B cell (primary cell): ENCODE measurements around the gene ADCY7. TPM values are rescaled to one million over a fixed set of nuclear protein-coding genes. Genes with fewer than 3 reads are reported as not detected.

Experiments
- ATAC-seq: fragments of 200-7000 bp; cut with Tn5 transposase; one replicate; pipeline ENCODE4 v1.10.0; 2021; ENCODE audit warnings: low read depth, mild to moderate bottlenecking, moderate number of reproducible peaks, moderate library complexity
- CTCF ChIA-PET: fragments of 350-600 bp; sonication (Branson Sonifier 250); formaldehyde crosslinking; loops from one replicate; lab custom pipeline; 2021; ENCODE audit warnings: antibody characterized with exemption, inconsistent platforms; lab: Charles Lee
- POLR2A ChIA-PET: fragments of 350-600 bp; sonication (Branson Sonifier 250); formaldehyde crosslinking; loops from one replicate; lab custom pipeline; 2021; ENCODE audit warnings: antibody characterized with exemption; lab: Charles Lee
- DNase-seq: peaks from one replicate; pipeline ENCODE4 v3.0.0; 2013
- H2AFZ ChIP-seq: 2 replicates; pipeline ENCODE4 v1.6.1; 2012; ENCODE audit warnings: mild to moderate bottlenecking, low read depth, low read length; ENCODE audit not compliant: insufficient read depth, poor library complexity, severe bottlenecking
- H3K27ac ChIP-seq, 2 donors: 1 replicate in 1 of 2; 2 replicates in 1 of 2; pipeline ENCODE4 v1.5.1; 2012 to 2013; ENCODE audit warnings: low read length in 2 of 2, mild to moderate bottlenecking in 2 of 2, moderate library complexity in 1 of 2
- H3K27me3 ChIP-seq, 4 experiments: fragments of 200-600 bp in 1 of 4; sonication (generic) in 1 of 4; replicated peaks in 1 of 4; 1 replicate in 2 of 4; 2 replicates in 2 of 4; pipeline versions ENCODE4 v1.6.1 to v1.7.0; 2013 to 2016; ENCODE audit warnings: low read length in 3 of 4, mild to moderate bottlenecking in 2 of 4, mixed read lengths in 1 of 4, moderate library complexity in 1 of 4; ENCODE audit not compliant: insufficient read depth in 4 of 4, control insufficient read depth in 3 of 4; ENCODE audit errors: control extremely low read depth in 1 of 4
- H3K36me3 ChIP-seq, 2 experiments: replicated peaks in 1 of 2; 1 replicate in 1 of 2; 2 replicates in 1 of 2; pipeline versions ENCODE4 v1.6.1 to v1.7.1; 2013; ENCODE audit warnings: low read length in 1 of 2; ENCODE audit not compliant: insufficient read depth in 2 of 2, control insufficient read depth in 1 of 2; ENCODE audit errors: control extremely low read depth in 1 of 2, extremely low read depth in 1 of 2
- H3K4me1 ChIP-seq, 2 donors: fragments of 200-600 bp in 1 of 2; sonication (generic) in 1 of 2; 1 replicate in 1 of 2; 2 replicates in 1 of 2; pipeline versions ENCODE4 v1.5.1 to v1.6.1; 2013 to 2017; ENCODE audit warnings: low read length in 2 of 2; ENCODE audit not compliant: control insufficient read depth in 2 of 2, insufficient read depth in 2 of 2
- H3K4me2 ChIP-seq: replicated peaks from 2 replicates; pipeline ENCODE3; 2012; ENCODE audit warnings: mild to moderate bottlenecking, low read depth, low read length; ENCODE audit not compliant: poor library complexity, severe bottlenecking
- H3K4me3 ChIP-seq, 5 experiments: fragments of 200-600 bp in 1 of 5; sonication (generic) in 1 of 5; 1 replicate in 3 of 5; 2 replicates in 2 of 5; pipeline versions ENCODE4 v1.5.1 to v1.7.0; 2011 to 2016; ENCODE audit warnings: low read length in 4 of 5, mild to moderate bottlenecking in 4 of 5, low read depth in 2 of 5, control low read depth in 1 of 5, moderate library complexity in 1 of 5; ENCODE audit not compliant: insufficient read depth in 1 of 5; ENCODE audit errors: control extremely low read depth in 1 of 5, extremely low read depth in 1 of 5
- H3K79me2 ChIP-seq: fragments of 200-600 bp; sonication (generic); one replicate; pipeline ENCODE4 v1.6.0; 2016; ENCODE audit warnings: low read length; ENCODE audit not compliant: control insufficient read depth, insufficient read depth
- H3K9ac ChIP-seq: fragments of 200-600 bp; sonication (generic); 2 replicates; pipeline ENCODE4 v1.6.1; 2017; ENCODE audit warnings: mild to moderate bottlenecking, low read length, moderate library complexity
- H3K9me3 ChIP-seq, 3 donors: one replicate each; pipeline versions ENCODE4 v1.6.1 to v1.7.1; 2013; ENCODE audit warnings: low read length in 2 of 3; ENCODE audit not compliant: control insufficient read depth in 2 of 3, insufficient read depth in 1 of 3; ENCODE audit errors: control extremely low read depth in 1 of 3
- H4K20me1 ChIP-seq: 2 replicates; pipeline ENCODE4 v1.6.0; 2012; ENCODE audit warnings: mild to moderate bottlenecking, low read length; ENCODE audit not compliant: insufficient read depth, control insufficient read depth, poor library complexity, severe bottlenecking
- H3K27ac Mint-ChIP-seq: one replicate; pipeline ENCODE4 v1.8.0; 2021; ENCODE audit warnings: mixed read lengths
- H3K27me3 Mint-ChIP-seq: one replicate; pipeline ENCODE4 v1.8.0; 2021; ENCODE audit warnings: mixed read lengths
- H3K4me1 Mint-ChIP-seq: one replicate; pipeline ENCODE4 v1.8.0; 2021; ENCODE audit warnings: mixed read lengths
- H3K4me3 Mint-ChIP-seq: one replicate; pipeline ENCODE4 v1.8.0; 2021; ENCODE audit warnings: mixed read lengths
- H3K9me3 Mint-ChIP-seq: one replicate; pipeline ENCODE4 v1.8.0; 2022; ENCODE audit warnings: mixed read lengths; ENCODE audit not compliant: insufficient read depth
- EZH2 ChIP-seq: IDR thresholded peaks from 2 replicates; pipeline ENCODE4 v1.6.1; 2012; ENCODE audit warnings: borderline replicate concordance, low read depth, mild to moderate bottlenecking, moderate library complexity, low read length; ENCODE audit not compliant: insufficient read depth, poor library complexity, severe bottlenecking
- WGBS: methylation state at CpG from one replicate; pipeline ENCODE4 v1.1.5; 2013; ENCODE audit warnings: missing lambda C conversion rate; ENCODE audit not compliant: insufficient coverage; 5-methylcytosine and 5-hydroxymethylcytosine counted together
- intact Hi-C: fragments of 100-400 bp; cut with micrococcal nuclease; formaldehyde crosslinking; loops from one replicate; pipeline ENCODE4 v1.10.0; 2022
- polyA plus RNA-seq: library from polyadenylated mRNA; depleted of rRNA; stranded (reverse); fragments of >200 nt; gene quantifications from 2 replicates; pipeline ENCODE4 v1.2.3, GENCODE V29; 2012
- total RNA-seq, 2 donors: library from RNA; stranded (reverse); fragments of 120-200 nt in 1 of 2; gene quantifications; 1 replicate in 1 of 2; 2 replicates in 1 of 2; pipeline versions ENCODE4 v1.2.3 to v1.2.4, GENCODE V29; 2013 to 2022
- TF ChIP-seq, protein P1 (sequence below): fragments of 200-600 bp; IDR thresholded peaks from one replicate; pipeline ENCODE4 v1.8.0; 2022; ENCODE audit warnings: antibody characterized with exemption, mild to moderate bottlenecking

Gene ADCY7
- total and polyA plus RNA-seq, 2 donors (not counting 1 experiment from before 2014, with no cell fraction given), result 78.4 to 207 TPM

DNA sequence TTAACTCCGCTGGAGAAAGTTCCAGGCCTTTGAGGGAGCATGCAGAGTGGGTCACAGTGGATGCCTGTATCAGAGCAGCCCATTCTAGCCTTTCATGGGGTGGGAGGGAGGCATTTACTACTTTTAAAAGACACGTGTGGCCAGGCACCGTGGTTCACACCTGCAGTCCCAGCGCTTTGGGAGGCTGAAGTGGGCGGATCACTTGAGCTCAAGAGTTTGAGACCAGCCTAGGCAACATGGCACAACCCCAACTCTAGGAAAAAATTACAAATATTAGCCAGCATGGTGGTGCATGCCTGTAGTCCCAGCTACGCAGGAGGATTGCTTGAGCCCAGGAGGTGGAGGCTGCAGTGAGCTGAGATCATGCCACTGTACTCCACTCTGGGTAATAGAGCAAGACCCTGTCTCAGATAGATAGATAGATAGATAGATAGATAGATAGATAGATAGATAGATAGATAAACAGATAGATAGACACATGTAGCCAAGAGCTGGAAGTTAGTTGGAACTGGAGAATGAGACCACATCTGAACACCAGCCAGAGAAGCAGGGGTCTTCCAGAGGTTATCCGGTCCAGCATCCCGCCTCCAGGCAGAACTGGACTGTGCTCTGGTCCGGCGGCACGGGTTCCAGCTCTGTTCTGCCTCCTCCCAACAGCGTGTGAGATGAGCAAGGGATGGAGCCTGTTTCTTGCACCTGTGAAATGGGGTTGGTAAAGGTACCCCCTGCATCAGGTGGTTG lies 3.6 kb downstream of the ADCY7 start:
- no peak overlapping the region for H3K4me3 Mint-ChIP-seq
- peaks cover 74% of the 10 kb centered on the region for H3K4me1 Mint-ChIP-seq
- peak overlapping the region in 1 of 2 donors; percentile 17 for H3K27ac ChIP-seq
- peaks cover 59 to 71% of the 10 kb centered on the region in 2 donors for H3K4me1 ChIP-seq
- H3K79me2 ChIP-seq, result peaks cover 54% of the 10 kb centered on the region
- H2AFZ ChIP-seq, result no peak overlapping the region
- intact Hi-C loops, result loop anchor here (5.0 kb wide), 2 partner anchors 47 to 118 kb away; partner anchors contain the start of gene TENT4B
- H3K36me3 ChIP-seq, result no peaks in the 10 kb centered on the region
- no peaks in the 10 kb centered on the region for H3K9me3 Mint-ChIP-seq
- no peak for DNase-seq
- CTCF ChIA-PET, result interaction anchor here (0.7 to 8.5 kb wide), 6 partner anchors 10 to 85 kb away, joined by 3 to 46 read pairs (median 4); no protein-coding TSS in a partner anchor
- H3K27me3 ChIP-seq, result no peaks in the 10 kb centered on the region
- no peaks in the 10 kb centered on the region for H3K9me3 ChIP-seq
- H3K4me3 ChIP-seq, result no peak overlapping the region
- TF ChIP-seq EZH2, result no peak
- TF ChIP-seq, protein P1, sequence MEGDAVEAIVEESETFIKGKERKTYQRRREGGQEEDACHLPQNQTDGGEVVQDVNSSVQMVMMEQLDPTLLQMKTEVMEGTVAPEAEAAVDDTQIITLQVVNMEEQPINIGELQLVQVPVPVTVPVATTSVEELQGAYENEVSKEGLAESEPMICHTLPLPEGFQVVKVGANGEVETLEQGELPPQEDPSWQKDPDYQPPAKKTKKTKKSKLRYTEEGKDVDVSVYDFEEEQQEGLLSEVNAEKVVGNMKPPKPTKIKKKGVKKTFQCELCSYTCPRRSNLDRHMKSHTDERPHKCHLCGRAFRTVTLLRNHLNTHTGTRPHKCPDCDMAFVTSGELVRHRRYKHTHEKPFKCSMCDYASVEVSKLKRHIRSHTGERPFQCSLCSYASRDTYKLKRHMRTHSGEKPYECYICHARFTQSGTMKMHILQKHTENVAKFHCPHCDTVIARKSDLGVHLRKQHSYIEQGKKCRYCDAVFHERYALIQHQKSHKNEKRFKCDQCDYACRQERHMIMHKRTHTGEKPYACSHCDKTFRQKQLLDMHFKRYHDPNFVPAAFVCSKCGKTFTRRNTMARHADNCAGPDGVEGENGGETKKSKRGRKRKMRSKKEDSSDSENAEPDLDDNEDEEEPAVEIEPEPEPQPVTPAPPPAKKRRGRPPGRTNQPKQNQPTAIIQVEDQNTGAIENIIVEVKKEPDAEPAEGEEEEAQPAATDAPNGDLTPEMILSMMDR, result no peak
- whole genome bisulfite sequencing, result 99% methylated on average over 8 of the region's 12 CpGs
- H3K27me3 Mint-ChIP-seq, result no peaks in the 10 kb centered on the region
- POLR2A ChIA-PET, result interaction anchor here (0.5 to 1.8 kb wide), 2 partner anchors 12 to 82 kb away, joined by 3 to 6 read pairs; no protein-coding TSS in a partner anchor
- H4K20me1 ChIP-seq, result no peaks in the 10 kb centered on the region
- peak overlapping the region; percentile 65 for H3K27ac Mint-ChIP-seq
- H3K4me2 ChIP-seq, result no peak overlapping the region
- no peak overlapping the region for H3K9ac ChIP-seq
- ATAC-seq, result no peak
